Activated naive CD4-positive, alpha-beta T cell (primary cell): ENCODE data around the gene RBMY1B.
"Not testable (repeated sequence)": the region's sequence is repeated elsewhere in the genome, so short reads cannot be mapped to it uniquely, and the experiment has no call there.

Experiments
- DNase-seq, 4 experiments: peaks; one replicate each; lab custom pipeline; 2025; lab: John Stamatoyannopoulos, UW

The RBMY1B gene

DNA sequence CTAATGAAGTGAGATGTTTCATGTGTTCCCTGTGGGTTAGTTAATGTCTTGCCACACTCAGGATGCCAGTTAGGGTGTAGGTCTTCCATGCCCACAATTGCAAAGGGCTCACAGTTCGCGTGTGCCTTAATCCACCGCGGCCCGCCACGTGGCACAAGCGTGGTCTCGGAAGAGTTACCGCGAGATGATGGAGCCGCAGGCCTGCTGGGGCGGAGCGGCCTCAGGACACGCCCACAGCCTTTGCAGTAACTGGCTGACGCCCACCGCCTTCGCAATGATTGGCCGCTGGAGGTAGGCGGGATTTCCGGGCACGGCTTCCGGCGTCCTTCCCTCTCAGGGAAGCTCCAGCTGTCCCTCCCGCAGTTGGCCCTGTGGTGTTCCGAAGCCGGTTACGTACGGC is at the start of gene RBMY1B:
TSS of gene RBMY1B (plus strand) at position 301 of the 400 bp plus-strand sequence. CDS start 2,013 bp downstream, outside the sequence.
- not testable (repeated sequence) for DNase-seq

DNA sequence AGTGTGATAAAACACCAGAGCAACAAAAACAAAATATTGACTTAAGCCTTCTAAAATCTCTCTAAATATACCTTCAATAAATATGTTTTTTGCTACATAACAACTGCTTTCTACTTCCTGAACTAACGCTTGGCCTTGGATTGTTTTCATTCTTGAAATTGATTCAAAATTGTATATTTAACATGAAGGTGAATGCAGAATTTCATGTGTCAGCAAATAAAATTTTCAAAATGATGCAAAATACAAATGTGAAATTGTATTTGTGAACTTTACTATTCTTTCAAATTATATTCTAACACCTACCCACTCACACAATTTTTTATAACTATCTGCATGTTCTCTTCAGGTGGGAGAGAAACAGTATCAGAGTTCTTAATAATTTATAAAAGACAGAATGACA is 48.2 kb upstream of the RBMY1B start:
- not testable (repeated sequence) for DNase-seq

DNA sequence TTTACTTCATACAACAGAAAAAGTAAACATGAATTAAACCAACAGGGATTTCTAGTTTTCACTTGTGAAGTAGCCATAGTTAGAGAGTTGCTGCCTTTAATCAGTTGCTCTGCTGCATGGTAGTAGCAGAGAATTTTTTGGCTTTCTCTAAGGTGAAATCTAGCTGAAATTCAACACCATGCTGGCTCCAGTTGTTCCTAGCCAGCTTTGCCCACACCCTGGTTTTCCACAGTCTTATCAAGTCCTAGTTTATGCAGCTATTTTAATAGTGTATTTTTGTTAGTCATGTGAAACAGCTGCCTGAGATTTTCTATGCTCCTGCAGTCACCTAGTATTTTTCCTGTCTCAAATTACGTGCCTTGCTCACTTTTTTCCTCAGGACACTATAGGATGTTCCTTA is 28.2 kb upstream of the RBMY1B start:
- DNase-seq, result no peak

DNA sequence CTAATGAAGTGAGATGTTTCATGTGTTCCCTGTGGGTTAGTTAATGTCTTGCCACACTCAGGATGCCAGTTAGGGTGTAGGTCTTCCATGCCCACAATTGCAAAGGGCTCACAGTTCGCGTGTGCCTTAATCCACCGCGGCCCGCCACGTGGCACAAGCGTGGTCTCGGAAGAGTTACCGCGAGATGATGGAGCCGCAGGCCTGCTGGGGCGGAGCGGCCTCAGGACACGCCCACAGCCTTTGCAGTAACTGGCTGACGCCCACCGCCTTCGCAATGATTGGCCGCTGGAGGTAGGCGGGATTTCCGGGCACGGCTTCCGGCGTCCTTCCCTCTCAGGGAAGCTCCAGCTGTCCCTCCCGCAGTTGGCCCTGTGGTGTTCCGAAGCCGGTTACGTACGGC is 23.4 kb downstream of the RBMY1B start, which contains the start of gene RBMY1A1:
TSS of gene RBMY1A1 (plus strand) at position 301 of the 400 bp plus-strand sequence. CDS start 2,013 bp downstream, outside the sequence.
- DNase-seq, result not testable (repeated sequence)

DNA sequence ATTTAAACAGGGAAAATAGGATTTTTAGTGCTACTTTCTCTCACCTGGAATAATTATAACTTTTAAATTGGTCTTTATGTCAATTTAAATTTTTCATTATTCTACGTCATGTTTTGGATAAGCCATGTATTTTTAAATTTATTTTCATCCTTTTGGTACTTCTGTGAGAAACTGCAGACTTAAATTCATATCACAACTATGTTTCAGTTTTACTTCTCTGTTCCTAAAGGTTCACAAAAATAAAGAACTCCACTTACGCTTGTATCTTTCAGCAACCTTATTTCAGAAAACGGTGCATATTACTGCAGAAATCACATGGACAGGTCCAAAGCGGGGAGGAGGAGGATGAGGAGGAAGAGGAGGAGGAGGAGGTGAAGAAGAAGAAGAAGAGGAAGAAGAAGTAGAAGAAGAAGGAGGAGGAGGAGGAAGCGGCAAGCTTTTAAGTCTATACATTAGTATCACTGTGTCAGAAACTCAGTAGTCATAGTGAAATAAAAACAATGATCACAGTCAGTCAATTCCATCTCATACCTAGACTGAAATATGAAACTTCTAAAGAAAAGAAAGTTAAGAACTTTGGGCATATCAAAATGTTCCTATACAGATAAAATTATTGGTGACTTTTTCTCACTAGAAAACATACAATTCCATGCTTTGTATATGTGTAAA is 48.3 kb downstream of the RBMY1B start:
- not testable (repeated sequence) for DNase-seq
